Lung (tissue), 12 donors: ENCODE data around the gene HIKESHI. TPM values are rescaled to one million over a fixed set of nuclear protein-coding genes. Genes with fewer than 3 reads are reported as not detected.
"Not testable (repeated sequence)": the region's sequence is repeated elsewhere in the genome, so short reads cannot be mapped to it uniquely, and the experiment has no call there.

Experiments
- ATAC-seq: fragments of 200-7000 bp; cut with Tn5 transposase; one replicate; pipeline ENCODE4 v1.9.1; 2020; ENCODE audit warnings: moderate number of reproducible peaks; ENCODE audit not compliant: insufficient read depth, low FRiP score
- DNase-seq, 3 donors: peaks; one replicate each; pipeline ENCODE4 v3.0.0-alpha.2; 2013 to 2017
- H3K27ac ChIP-seq, 2 donors: one replicate each; pipeline ENCODE4 v1.5.1; 2013; ENCODE audit warnings: mild to moderate bottlenecking in 2 of 2, moderate library complexity in 2 of 2, control low read depth in 1 of 2, inconsistent platforms in 1 of 2, low read depth in 1 of 2, low read length in 1 of 2
- H3K27me3 ChIP-seq, 3 donors: one replicate each; pipeline ENCODE4 v1.5.1; 2013; ENCODE audit warnings: low read length in 2 of 3; ENCODE audit not compliant: control insufficient read depth in 3 of 3, insufficient read depth in 3 of 3
- H3K36me3 ChIP-seq, 4 donors: one replicate each; pipeline ENCODE4 v1.5.1; 2013; ENCODE audit warnings: low read length in 4 of 4, mild to moderate bottlenecking in 1 of 4, moderate library complexity in 1 of 4; ENCODE audit not compliant: control insufficient read depth in 4 of 4, insufficient read depth in 4 of 4
- H3K4me1 ChIP-seq, 5 donors: one replicate each; pipeline ENCODE4 v1.5.1; 2013; ENCODE audit warnings: low read length in 5 of 5, mild to moderate bottlenecking in 2 of 5, moderate library complexity in 1 of 5; ENCODE audit not compliant: control insufficient read depth in 5 of 5, insufficient read depth in 5 of 5
- H3K4me3 ChIP-seq: one replicate; pipeline ENCODE4 v1.5.1; 2013; ENCODE audit warnings: mild to moderate bottlenecking, control low read depth, moderate library complexity
- H3K9ac ChIP-seq, 2 donors: one replicate each; pipeline ENCODE4 v1.5.1; 2013; ENCODE audit warnings: low read length in 2 of 2, control low read depth in 1 of 2; ENCODE audit not compliant: insufficient read depth in 1 of 2
- H3K9me3 ChIP-seq, 4 donors: one replicate each; pipeline ENCODE4 v1.5.1; 2013; ENCODE audit warnings: low read length in 3 of 4, mild to moderate bottlenecking in 1 of 4, moderate library complexity in 1 of 4; ENCODE audit not compliant: control insufficient read depth in 4 of 4, insufficient read depth in 3 of 4
- WGBS, 2 donors: extraction: QIAGEN DNeasy Blood & Tissue Kit; methylation state at CpG; one replicate each; pipeline ENCODE4 v1.1.7; 2013; 5-methylcytosine and 5-hydroxymethylcytosine counted together
- polyA plus RNA-seq, 2 donors: library from polyadenylated mRNA; stranded (reverse); fragments of 200-250 nt; gene quantifications; one replicate each; pipeline ENCODE4 v1.2.1, GENCODE V29; 2013
- total RNA-seq, 2 donors: library from RNA; depleted of rRNA in 1 of 2; stranded (reverse); fragments of >200 nt in 1 of 2; gene quantifications; one replicate each; pipeline ENCODE4 v1.2.1, GENCODE V29; 2014 to 2021
- TF ChIP-seq, protein P1 (sequence below): IDR thresholded peaks from 2 replicates; pipeline ENCODE4 v1.5.1; 2012; ENCODE audit warnings: mild to moderate bottlenecking; ENCODE audit errors: control extremely low read depth, extremely low read depth
- donor health status: control.
- donor health status: control.
- donor health status: Bipolar disorder and iron deficiency.
- donor health status: healthy.
- donor health status: DM: yes; HTN: yes; CAD: no.

The HIKESHI gene
- total and polyA plus RNA-seq, 4 donors: 27.0 to 37.1 (median 32.6) TPM

DNA sequence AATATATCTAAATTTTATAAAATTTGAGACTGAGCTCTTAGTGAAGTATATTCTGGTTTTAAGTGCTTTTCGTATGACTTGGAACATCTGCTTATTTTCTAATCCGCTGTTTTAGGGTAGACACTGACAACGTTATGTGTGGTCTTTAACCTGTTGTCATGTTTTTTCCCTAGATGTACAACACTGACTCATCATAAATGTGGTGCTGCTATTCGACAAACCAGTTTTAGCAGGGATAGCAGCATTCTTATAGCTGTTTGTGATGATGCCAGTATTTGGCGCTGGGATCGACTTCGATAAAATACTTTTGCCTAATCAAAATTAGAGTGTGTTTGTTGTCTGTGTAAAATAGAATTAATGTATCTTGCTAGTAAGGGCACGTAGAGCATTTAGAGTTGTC is 23.8 kb upstream of the HIKESHI start:
- TF ChIP-seq, protein P1, sequence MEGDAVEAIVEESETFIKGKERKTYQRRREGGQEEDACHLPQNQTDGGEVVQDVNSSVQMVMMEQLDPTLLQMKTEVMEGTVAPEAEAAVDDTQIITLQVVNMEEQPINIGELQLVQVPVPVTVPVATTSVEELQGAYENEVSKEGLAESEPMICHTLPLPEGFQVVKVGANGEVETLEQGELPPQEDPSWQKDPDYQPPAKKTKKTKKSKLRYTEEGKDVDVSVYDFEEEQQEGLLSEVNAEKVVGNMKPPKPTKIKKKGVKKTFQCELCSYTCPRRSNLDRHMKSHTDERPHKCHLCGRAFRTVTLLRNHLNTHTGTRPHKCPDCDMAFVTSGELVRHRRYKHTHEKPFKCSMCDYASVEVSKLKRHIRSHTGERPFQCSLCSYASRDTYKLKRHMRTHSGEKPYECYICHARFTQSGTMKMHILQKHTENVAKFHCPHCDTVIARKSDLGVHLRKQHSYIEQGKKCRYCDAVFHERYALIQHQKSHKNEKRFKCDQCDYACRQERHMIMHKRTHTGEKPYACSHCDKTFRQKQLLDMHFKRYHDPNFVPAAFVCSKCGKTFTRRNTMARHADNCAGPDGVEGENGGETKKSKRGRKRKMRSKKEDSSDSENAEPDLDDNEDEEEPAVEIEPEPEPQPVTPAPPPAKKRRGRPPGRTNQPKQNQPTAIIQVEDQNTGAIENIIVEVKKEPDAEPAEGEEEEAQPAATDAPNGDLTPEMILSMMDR: no peak
- peaks cover 2 to 28% (median 13%) of the 10 kb centered on the region in 4 donors for H3K36me3 ChIP-seq
- H3K27ac ChIP-seq: no peak overlapping the region
- H3K9me3 ChIP-seq: no peaks in the 10 kb centered on the region
- WGBS, 2 donors: 89 to 92% methylated on average over 8 of the region's 8 CpGs
- no peaks in the 10 kb centered on the region for H3K27me3 ChIP-seq
- H3K9ac ChIP-seq: no peak overlapping the region
- H3K4me1 ChIP-seq: peaks cover 0 to 6% (median 2%) of the 10 kb centered on the region in 5 donors
- DNase-seq: peak in 2 of 3 donors; percentile 16 to 22
- H3K4me3 ChIP-seq: no peak overlapping the region
- ATAC-seq: no peak

DNA sequence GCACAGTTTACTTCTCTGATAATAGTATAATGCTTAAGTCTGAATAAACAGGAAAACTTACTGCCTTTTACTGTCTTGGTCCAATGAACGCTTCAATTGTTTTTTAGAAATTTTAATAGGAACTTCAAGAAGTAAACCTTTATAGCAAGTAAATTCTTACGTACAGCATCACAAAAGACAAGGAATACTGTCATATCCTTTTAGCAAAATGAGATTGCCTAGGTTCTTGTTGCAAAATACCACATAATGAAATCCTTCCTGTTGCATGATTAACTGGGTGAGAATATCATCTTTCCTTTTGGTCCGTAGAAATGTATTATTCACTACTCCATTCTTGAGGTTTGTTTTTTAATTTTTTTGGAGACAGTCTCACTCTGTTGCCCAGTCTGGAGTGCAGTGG is 22.3 kb upstream of the HIKESHI start:
- Histone ChIP-seq H3K27me3 (no peaks in the 10 kb centered on the region), H3K4me1 (peaks cover 0 to 6% (median 2%) of the 10 kb centered on the region in 5 donors), H3K9ac (no peak overlapping the region), H3K4me3 (no peak overlapping the region), H3K36me3 (peaks cover 4 to 32% (median 19%) of the 10 kb centered on the region in 4 donors), H3K27ac (no peak overlapping the region), H3K9me3 (peaks cover 0 to 1% (median 0%) of the 10 kb centered on the region in 4 donors)
- DNase-seq (no peak), ATAC-seq (no peak)
- TF ChIP-seq, protein P1: no peak
- 47 to 80% methylated on average over 3 of the region's 3 CpGs for WGBS, 2 donors

DNA sequence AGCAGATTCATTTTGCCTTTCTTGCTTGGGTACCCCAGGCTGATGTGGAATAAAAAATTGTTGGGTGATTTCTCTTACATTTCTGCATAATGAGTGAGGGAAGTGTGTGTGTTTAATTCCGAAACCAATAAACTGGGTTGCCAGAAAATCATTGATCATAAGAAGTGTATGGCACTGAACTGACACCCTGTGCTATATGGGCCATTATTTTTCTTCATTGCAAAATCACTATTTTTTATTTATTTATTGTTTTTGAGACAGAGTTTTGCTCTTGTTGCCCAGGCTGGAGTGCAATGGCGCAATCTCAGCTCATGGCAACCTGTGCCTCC is 14.6 kb upstream of the HIKESHI start:
- no peak overlapping the region for H3K9ac ChIP-seq
- H3K27me3 ChIP-seq: no peaks in the 10 kb centered on the region
- H3K9me3 ChIP-seq: peaks cover 0 to 1% (median 0%) of the 10 kb centered on the region in 4 donors
- WGBS, 2 donors: 93 to 94% methylated on average over 2 of the region's 2 CpGs
- H3K4me1 ChIP-seq: no peaks in the 10 kb centered on the region
- H3K36me3 ChIP-seq: peaks cover 4 to 7% (median 5%) of the 10 kb centered on the region in 4 donors
- ATAC-seq: no peak
- no peak overlapping the region for H3K4me3 ChIP-seq
- H3K27ac ChIP-seq: no peak overlapping the region
- no peak for DNase-seq
- TF ChIP-seq, protein P1: no peak

DNA sequence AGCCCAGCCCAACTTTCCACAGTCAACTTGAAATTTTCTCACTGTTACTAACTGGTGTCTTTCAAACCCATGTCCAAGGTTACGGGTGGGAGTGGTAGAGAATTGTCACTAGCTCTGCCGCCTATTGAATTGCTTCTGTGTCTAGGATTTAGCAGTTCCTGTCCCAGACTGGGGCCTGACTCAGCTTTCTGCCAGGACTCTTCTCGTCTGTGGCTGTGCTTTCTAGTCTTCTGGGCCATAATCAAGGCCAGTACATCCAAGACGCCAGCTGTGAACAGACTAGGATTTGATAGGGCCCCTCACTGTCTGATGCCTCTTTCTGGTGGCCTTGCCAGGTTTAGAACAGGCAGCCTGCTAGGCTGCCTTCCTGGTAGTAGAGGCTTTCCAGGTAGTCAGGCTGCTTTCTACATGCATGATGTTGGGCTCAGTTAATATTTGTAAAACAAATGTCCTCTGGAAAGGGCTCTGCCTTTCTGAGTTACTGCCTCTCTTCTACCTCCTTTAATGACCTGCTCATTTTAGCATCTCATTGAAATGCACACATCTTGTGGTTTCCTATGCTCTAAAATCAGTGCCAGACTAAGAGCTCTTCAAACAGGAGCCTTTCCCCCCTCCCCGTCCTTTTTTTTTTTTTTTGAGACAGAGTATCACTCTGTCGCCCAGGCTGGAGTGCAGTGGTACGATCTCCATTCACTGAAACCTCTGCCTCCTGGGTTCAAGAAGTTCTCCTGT is 13.1 kb upstream of the HIKESHI start:
- ATAC-seq (no peak), DNase-seq (no peak)
- TF ChIP-seq, protein P1: no peak
- H3K27ac ChIP-seq: no peak overlapping the region
- no peaks in the 10 kb centered on the region for H3K4me1 ChIP-seq
- no peak overlapping the region for H3K4me3 ChIP-seq
- no peak overlapping the region for H3K9ac ChIP-seq
- no peaks in the 10 kb centered on the region for H3K27me3 ChIP-seq
- peaks cover 0 to 1% (median 0%) of the 10 kb centered on the region in 4 donors for H3K9me3 ChIP-seq
- peaks cover 4 to 5% (median 5%) of the 10 kb centered on the region in 4 donors for H3K36me3 ChIP-seq
- 77 to 87% methylated on average over 7 of the region's 7 CpGs for WGBS, 2 donors

DNA sequence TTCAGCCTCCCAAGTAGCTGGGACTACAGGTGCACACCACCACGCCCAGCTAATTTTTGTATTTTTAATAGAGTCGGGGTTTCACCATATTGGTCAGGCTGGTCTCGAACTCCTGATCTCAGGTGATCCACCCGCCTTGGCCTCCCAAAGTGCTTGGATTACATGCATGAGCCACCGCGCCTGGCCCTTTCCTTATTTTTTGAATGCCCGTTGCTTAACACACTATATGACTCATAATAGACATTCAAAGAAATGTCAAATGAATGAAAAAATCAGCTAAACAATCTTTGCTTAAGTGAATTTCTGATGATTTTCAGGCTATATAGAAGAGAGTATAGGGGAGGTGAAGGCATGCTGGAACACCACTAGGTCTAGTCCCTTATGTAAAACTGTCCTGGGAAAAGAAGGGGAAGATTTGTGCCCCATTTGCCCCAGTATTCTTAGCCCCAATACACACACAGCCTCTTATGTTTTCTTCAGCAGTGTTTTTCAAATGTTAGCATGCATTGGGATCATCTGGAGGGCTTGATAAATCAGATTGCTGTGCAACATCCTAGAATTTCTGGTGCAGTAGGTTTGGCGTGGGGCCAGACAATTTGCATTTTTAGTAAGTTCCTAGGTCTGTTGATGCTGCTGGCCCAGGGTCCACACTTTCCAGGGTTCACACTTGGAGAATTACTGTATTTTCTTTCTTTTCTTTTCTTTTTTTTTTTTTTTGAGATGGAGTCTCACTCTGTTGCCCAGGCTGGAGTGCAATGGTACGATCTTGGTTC is 12.3 kb upstream of the HIKESHI start:
- not testable (repeated sequence) for H3K9me3 ChIP-seq, H3K36me3 ChIP-seq, DNase-seq, H3K4me1 ChIP-seq, H3K27me3 ChIP-seq, H3K4me3 ChIP-seq, ATAC-seq, H3K27ac ChIP-seq, H3K9ac ChIP-seq
- WGBS, 2 donors: 83 to 90% methylated on average over 9 of the region's 9 CpGs
